ENCODE results near the gene SLC9A8. TPM values are rescaled to one million over a fixed set of nuclear protein-coding genes. Genes with fewer than 3 reads are reported as not detected.

The SLC9A8 gene
- total RNA-seq, 1 experiment from 2014 or later, result 6.5 TPM

DNA sequence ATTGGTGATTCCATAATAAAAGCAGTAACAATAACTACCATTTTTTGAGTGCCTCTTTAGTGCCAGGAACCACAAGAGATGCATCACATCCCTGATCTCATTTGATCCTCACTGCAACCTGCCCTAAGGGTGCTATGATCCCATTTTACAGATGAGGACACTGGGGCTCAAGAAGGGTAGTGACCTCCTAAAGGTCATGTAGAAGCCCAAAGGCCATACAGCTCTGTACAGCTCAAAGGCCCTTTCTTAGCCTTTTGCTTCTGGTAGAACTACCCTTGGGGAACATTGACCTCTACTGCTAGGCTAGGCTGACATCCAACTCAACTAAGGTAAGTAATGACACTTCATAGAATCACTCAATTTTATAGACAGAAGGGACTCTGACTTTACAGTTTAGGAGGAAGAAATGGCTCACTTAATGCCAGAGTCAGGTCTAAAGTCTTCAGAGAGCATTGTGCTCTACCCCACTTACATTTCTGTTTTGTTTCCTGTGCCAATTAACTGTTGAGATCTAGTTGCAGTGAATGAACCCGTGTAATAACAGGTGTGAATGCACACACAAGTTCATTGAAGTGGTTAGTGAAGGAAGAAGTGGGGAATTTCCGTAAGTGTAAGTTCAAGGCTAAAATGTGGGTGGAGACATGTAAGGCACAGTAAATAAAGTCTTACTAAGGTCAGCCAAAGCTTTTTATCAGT lies 10.7 kb downstream of the SLC9A8 start:
- H3K4me3 Mint-ChIP-seq, result no peak overlapping the region
- DNase-seq (ENCODE audit: low spot score) (no peak), ATAC-seq (no peak)
- no peaks in the 10 kb centered on the region for H3K4me1 Mint-ChIP-seq
- ChIA-PET POLR2A (no interaction called here), CTCF (no interaction called here)
- H3K9me3 Mint-ChIP-seq, result peaks cover 9% of the 10 kb centered on the region
- H3K27me3 Mint-ChIP-seq (ENCODE audit: low read depth), result no peaks in the 10 kb centered on the region
- TF ChIP-seq ZNF263 (CRISPR knock-in tag; IDR thresholded peaks at IDR 0.05; ENCODE audit: low read depth), result no peak
- TF ChIP-seq OVOL2 (CRISPR knock-in tag; IDR thresholded peaks at IDR 0.05; ENCODE audit: borderline replicate concordance), result no peak
- no peak for TF ChIP-seq PRDM15 (CRISPR knock-in tag; IDR thresholded peaks at IDR 0.05)
- no peak for TF ChIP-seq ZNF512 (CRISPR knock-in tag; IDR thresholded peaks at IDR 0.05; ENCODE audit: borderline replicate concordance)
- TF ChIP-seq TP53 (CRISPR knock-in tag; IDR thresholded peaks at IDR 0.05), result no peak
- TF ChIP-seq ZNF423 (CRISPR knock-in tag; IDR thresholded peaks at IDR 0.05), result no peak
- no peak for TF ChIP-seq ESRRA (CRISPR knock-in tag; IDR thresholded peaks at IDR 0.05; ENCODE audit: borderline replicate concordance)
- TF ChIP-seq, protein P1, sequence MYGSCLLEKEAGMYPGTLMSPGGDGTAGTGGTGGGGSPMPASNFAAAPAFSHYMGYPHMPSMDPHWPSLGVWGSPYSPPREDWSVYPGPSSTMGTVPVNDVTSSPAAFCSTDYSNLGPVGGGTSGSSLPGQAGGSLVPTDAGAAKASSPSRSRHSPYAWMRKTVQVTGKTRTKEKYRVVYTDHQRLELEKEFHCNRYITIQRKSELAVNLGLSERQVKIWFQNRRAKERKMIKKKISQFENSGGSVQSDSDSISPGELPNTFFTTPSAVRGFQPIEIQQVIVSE (CRISPR knock-in tag; IDR thresholded peaks at IDR 0.05; ENCODE audit: borderline replicate concordance), result no peak
- TF ChIP-seq, protein P2, sequence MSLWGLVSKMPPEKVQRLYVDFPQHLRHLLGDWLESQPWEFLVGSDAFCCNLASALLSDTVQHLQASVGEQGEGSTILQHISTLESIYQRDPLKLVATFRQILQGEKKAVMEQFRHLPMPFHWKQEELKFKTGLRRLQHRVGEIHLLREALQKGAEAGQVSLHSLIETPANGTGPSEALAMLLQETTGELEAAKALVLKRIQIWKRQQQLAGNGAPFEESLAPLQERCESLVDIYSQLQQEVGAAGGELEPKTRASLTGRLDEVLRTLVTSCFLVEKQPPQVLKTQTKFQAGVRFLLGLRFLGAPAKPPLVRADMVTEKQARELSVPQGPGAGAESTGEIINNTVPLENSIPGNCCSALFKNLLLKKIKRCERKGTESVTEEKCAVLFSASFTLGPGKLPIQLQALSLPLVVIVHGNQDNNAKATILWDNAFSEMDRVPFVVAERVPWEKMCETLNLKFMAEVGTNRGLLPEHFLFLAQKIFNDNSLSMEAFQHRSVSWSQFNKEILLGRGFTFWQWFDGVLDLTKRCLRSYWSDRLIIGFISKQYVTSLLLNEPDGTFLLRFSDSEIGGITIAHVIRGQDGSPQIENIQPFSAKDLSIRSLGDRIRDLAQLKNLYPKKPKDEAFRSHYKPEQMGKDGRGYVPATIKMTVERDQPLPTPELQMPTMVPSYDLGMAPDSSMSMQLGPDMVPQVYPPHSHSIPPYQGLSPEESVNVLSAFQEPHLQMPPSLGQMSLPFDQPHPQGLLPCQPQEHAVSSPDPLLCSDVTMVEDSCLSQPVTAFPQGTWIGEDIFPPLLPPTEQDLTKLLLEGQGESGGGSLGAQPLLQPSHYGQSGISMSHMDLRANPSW (CRISPR knock-in tag; conservative IDR thresholded peaks at IDR 0.05; ENCODE audit: low read depth), result no peak
- no peak for TF ChIP-seq ZNF396 (CRISPR knock-in tag; IDR thresholded peaks at IDR 0.05; ENCODE audit: borderline replicate concordance)
- no peak for TF ChIP-seq ZNF232 (CRISPR knock-in tag; IDR thresholded peaks at IDR 0.05)
- H3K27ac Mint-ChIP-seq, result no peak overlapping the region
- H3K36me3 Mint-ChIP-seq, result peaks cover 28% of the 10 kb centered on the region

GRCh38 chr20:49824206-49824605 lies 11.6 kb downstream of the SLC9A8 start:
- Mint-ChIP-seq H3K27ac (no peak overlapping the region), H3K4me3 (no peak overlapping the region), H3K36me3 (peaks cover 21% of the 10 kb centered on the region), H3K9me3 (peaks cover 8% of the 10 kb centered on the region), H3K27me3 (ENCODE audit: low read depth) (no peaks in the 10 kb centered on the region), H3K4me1 (no peaks in the 10 kb centered on the region)
- ChIA-PET CTCF (no interaction called here), POLR2A (no interaction called here)
- TF ChIP-seq ZNF232 (CRISPR knock-in tag; IDR thresholded peaks at IDR 0.05) (no peak), TEAD4 (CRISPR knock-in tag; IDR thresholded peaks at IDR 0.05) (no peak), ZNF416 (CRISPR knock-in tag; IDR thresholded peaks at IDR 0.05) (no peak), ZNF423 (CRISPR knock-in tag; IDR thresholded peaks at IDR 0.05) (no peak)
- TF ChIP-seq, protein P3, sequence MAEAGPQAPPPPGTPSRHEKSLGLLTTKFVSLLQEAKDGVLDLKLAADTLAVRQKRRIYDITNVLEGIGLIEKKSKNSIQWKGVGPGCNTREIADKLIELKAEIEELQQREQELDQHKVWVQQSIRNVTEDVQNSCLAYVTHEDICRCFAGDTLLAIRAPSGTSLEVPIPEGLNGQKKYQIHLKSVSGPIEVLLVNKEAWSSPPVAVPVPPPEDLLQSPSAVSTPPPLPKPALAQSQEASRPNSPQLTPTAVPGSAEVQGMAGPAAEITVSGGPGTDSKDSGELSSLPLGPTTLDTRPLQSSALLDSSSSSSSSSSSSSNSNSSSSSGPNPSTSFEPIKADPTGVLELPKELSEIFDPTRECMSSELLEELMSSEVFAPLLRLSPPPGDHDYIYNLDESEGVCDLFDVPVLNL (CRISPR knock-in tag; IDR thresholded peaks at IDR 0.05; ENCODE audit: borderline replicate concordance, low read depth), result no peak
- TF ChIP-seq, protein P4, sequence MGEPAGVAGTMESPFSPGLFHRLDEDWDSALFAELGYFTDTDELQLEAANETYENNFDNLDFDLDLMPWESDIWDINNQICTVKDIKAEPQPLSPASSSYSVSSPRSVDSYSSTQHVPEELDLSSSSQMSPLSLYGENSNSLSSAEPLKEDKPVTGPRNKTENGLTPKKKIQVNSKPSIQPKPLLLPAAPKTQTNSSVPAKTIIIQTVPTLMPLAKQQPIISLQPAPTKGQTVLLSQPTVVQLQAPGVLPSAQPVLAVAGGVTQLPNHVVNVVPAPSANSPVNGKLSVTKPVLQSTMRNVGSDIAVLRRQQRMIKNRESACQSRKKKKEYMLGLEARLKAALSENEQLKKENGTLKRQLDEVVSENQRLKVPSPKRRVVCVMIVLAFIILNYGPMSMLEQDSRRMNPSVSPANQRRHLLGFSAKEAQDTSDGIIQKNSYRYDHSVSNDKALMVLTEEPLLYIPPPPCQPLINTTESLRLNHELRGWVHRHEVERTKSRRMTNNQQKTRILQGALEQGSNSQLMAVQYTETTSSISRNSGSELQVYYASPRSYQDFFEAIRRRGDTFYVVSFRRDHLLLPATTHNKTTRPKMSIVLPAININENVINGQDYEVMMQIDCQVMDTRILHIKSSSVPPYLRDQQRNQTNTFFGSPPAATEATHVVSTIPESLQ (CRISPR knock-in tag; IDR thresholded peaks at IDR 0.05), result no peak
- no peak for DNase-seq (ENCODE audit: low spot score)
- ATAC-seq, result no peak
